ENCODE results near the gene MYOCOS.
"Not testable (repeated sequence)": the region's sequence is repeated elsewhere in the genome, so short reads cannot be mapped to it uniquely, and the experiment has no call there.

Gene MYOCOS

GRCh38 chr1:171622152-171622462, at the start of gene MYOCOS:
MYOCOS (plus strand) TSS chr1:171622243; CDS start chr1:171623884, 1,641 bp downstream.
- no peak for DNase-seq (ENCODE audit: low read depth)

GRCh38 chr1:171576144-171576543, 45.9 kb upstream of the MYOCOS start:
- no peak for DNase-seq (ENCODE audit: low read depth)

GRCh38 chr1:171581226-171581625, 40.8 kb upstream of the MYOCOS start:
- DNase-seq (ENCODE audit: low read depth): no peak

DNA sequence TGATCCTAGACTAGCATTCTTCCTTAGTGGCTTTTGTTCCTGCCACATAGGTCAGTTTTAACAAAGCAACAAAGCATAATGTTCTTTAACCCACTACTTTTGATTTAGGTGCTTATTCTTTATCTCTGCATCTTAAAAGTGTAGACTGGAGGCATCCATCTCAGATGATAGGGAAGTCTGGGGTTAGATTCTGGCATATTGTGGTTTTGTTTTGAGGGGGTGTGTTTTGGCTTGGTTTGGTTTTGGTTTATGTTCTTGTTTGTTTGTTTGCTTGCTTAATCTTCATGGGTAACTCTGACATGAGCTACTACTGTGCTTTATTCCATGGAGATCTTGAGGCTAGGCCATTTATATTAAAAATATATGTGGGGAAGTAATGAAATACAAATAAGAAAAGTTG, 40.3 kb upstream of the MYOCOS start:
- no peak for DNase-seq (ENCODE audit: low read depth)

GRCh38 chr1:171582589-171582988, 39.5 kb upstream of the MYOCOS start:
- DNase-seq (ENCODE audit: low read depth): no peak

GRCh38 chr1:171583591-171584201, 38.3 kb upstream of the MYOCOS start:
- no peak for DNase-seq (ENCODE audit: low read depth)

GRCh38 chr1:171585715-171586114, 36.3 kb upstream of the MYOCOS start:
- DNase-seq (ENCODE audit: low read depth): no peak

DNA sequence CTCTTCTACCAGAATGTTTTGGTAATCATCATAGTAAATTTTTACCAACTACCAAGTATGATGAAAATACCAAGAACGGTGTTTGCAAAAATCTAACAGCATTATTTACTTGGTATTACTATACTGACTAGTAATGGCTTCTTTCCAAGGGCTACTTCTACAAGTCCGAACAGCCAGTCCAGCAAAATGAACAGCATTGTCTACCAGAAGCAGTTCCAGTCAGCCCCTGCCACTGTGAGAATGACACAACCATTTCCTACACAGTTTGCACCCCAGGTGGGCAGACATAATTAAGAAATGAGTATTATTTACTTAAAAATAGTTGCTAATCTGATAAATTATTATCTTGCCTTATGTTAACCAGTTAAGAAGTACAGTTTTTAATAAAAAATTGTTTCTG, 33.8 kb upstream of the MYOCOS start:
- DNase-seq (ENCODE audit: low read depth): no peak

DNA sequence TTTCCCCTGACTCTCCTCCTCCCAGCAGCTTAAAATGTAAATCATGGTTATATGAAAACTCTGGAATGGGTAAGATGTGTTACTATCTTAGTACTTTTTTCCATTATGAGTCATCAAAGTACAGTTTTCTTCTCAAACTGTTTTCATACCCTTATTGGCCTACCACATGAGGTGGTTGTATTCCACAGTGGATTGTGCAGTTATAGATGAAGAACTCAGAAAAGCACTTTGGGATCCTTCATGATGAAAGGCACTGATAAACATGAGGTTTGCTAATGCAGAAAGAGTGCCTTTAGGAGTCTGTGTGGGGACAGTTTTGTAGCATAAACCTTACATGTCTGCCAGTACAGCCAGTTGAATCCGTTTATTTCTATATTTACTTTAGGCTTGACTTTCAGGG, 32.0 kb upstream of the MYOCOS start:
- DNase-seq (ENCODE audit: low read depth): no peak

DNA sequence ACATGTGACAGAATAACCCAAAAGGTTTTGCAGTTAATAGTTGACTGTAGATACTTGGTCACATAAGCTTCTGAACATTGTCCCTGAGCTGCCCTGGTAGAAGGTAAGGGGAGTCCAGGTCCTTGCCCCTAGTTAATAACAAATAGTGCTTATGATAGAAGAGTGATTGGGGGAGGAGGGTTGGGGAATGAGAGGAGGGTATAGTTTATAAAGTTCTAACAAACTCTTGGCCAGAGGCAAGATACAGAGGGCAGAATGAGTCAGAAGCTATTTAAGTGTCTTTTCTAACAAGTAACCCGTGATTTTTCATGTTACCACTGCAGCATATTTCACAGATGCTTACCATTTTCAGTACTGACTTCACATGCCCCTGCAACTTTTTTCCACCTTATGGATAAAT, 26.7 kb upstream of the MYOCOS start:
- no peak for DNase-seq (ENCODE audit: low read depth)

DNA sequence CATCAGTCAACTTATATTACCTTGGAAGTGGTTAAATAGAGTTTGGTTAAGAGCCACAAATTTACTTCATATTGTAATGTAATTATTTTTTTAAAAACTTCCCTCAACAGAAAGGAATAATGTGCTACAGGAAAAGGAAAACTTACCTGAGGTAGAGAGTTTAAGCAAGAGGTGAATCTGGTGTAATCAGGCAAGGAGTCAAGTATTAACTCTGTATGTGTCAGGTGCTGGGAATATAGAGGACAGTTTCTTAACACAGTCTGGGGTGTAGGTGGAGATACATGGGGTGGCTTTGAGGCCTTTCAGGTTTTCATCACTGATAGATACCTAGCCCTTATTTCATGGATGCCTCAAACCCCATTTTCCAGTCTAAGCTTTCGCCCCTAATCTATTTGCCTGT, 25.9 kb upstream of the MYOCOS start:
- DNase-seq (ENCODE audit: low read depth): no peak

GRCh38 chr1:171596705-171597104, 25.3 kb upstream of the MYOCOS start:
- DNase-seq (ENCODE audit: low read depth): no peak

- DNase-seq (ENCODE audit: low read depth): no peak
These were observed 24.8 kb upstream of the MYOCOS start for GRCh38 chr1:171597203-171597602.

DNA sequence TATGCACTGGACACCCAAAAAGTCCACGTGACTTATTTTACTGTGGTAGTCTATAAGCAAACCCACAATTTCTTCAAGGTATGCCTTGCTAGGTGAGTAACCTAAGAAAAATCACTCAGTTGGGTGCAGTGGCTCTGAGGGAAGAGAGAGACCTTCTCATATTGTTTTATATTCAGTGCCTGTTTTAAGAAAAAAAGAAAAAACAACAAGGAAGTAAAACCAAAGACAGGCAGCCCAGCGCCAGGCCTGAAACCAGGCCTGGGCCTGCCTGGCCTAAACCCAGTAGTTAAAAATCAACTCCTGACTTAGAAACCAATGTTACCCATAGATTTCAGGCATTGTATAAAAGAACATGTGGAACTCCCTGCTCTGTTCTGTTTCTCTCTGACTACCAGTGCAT, 21.7 kb upstream of the MYOCOS start:
- DNase-seq (ENCODE audit: low read depth): not testable (repeated sequence)

- DNase-seq (ENCODE audit: low read depth): no peak
These were observed 21.2 kb upstream of the MYOCOS start for GRCh38 chr1:171600862-171601261.

GRCh38 chr1:171603042-171603441, 19.0 kb upstream of the MYOCOS start:
- DNase-seq (ENCODE audit: low read depth): not testable (repeated sequence)

DNA sequence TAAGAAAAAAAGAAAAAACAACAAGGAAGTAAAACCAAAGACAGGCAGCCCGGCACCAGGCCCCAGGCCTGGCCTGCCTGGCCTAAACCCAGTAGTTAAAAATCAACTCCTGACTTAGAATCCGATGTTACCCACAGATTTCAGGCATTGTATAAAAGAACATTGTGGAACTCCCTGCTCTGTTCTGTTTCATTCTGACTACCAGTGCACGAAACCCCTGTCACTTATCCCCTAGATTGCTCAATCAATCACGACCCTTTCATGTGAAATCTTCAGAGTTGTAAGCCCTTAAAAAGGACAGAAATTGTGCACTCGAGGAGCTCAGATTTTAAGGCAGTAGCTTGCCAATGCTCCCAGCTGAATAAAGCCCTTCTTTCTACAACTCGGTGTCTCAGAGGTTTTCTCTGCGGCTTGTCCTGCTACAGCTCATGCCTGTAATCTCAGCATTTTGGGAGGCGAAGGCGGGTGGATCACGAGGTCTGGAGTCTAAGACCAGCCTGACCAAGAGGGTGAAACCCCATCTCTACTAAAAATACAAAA, 15.6 kb upstream of the MYOCOS start:
- DNase-seq (ENCODE audit: low read depth): no peak

DNA sequence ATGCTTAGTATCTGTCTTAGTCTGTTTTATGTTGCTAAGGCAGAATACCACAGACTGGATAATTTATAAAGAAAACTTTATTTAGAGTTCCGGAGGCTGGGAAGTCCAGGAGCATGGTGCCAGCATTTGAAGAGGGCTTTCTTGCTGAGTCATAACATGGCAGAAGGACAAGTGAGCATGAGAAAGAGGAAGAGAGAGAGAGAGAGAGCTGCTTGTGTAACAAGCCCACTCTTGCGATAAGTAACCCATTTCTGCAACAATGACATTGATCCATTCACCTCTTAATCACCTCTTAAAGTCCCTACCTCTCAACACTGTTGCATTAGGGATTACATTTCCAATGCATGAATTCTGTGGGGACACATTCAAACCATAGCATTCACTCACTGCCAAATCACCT, 11.7 kb upstream of the MYOCOS start:
- DNase-seq (ENCODE audit: low read depth): no peak

GRCh38 chr1:171611306-171611705, 10.7 kb upstream of the MYOCOS start:
- no peak for DNase-seq (ENCODE audit: low read depth)

- DNase-seq (ENCODE audit: low read depth): no peak
These were observed 8.8 kb upstream of the MYOCOS start for GRCh38 chr1:171613282-171613681.

DNA sequence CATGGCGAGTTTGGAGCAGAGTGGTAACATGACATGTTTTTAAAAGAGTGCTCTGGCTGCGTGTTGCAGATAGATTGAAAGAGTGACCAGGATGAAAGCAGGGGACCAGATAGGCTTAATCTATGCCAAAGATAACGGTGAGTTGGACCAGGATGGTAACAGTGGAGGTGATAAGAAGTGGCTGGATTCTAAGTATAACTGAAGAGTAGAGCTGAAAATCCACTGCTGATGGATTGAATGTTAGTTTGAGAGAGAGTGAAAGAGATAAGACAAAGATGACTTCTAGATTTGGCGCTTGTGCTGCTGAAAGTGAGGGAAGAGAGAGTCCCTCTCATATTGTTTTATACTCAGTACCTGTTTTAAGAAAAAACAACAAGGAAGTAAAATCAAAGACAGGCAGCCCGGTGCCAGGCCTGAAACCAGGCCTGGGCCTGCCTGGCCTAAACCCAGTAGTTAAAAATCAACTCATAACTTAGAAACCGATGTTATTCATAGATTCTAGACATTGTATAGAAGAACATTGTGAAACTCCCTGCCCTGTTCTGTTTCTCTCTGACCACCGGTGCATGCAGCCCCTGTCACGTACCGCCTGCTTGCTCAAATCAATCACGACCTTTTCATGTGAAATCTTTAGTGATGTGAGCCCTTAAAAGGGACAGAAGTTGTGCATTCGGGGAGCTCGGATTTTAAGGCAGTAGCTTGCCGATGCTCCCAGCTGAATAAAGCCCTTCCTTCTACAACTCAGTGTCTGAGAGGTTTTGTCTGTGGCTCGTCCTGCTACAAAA, 6.7 kb upstream of the MYOCOS start:
- DNase-seq (ENCODE audit: low read depth): not testable (repeated sequence)

- DNase-seq (ENCODE audit: low read depth): no peak
These were observed 5.5 kb upstream of the MYOCOS start for GRCh38 chr1:171616586-171616985.

DNA sequence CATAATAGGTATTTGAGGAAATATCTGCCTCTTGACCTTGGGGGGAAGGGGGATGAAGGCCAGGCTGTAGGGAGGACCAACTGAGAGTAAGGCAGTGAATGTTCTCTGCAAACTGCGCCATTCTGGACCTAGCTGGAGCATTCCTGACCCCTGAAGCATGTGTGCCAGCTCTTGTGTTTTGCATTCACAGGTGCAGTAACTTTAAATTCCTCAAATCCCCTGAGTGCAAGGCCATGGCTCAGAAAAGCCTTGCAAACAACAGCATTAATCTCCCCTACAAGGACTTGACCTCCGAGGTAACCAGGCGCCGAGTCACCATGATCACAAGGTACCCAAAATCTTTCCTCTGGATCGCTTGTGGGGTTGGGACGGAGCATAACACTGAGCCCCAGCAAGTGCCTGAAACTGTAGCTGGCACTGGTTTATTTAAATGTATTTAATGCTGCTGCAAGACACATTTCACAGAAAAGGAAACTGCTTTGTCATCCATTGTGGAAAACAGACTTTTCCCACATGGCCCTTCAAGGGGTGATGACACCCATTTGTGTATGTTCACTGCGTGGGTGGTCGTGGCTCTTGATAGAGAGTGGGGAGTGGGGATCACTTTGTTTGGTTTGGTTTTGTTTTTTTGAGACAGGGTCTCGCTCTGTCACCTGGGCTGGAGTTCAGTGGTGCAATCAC, 1.7 kb downstream of the MYOCOS start:
- no peak for DNase-seq (ENCODE audit: low read depth)

All from HS-27A (cell line).